GM18907 (cell line): ENCODE results near the gene SLC25A36.
"Not testable (repeated sequence)": the region's sequence is repeated elsewhere in the genome, so short reads cannot be mapped to it uniquely, and the experiment has no call there.

Experiments
- ATAC-seq: cut with Tn5 transposase; IDR thresholded peaks from one replicate; pipeline ENCODE4 v1.9.1; 2021; ENCODE audit warnings: mild to moderate bottlenecking, moderate library complexity; ENCODE audit not compliant: unreplicated experiment

Gene SLC25A36

GRCh38 chr3:140987792-140988191, 46.2 kb downstream of the SLC25A36 start:
- not testable (repeated sequence) for ATAC-seq

GRCh38 chr3:140994316-140994715, 52.7 kb downstream of the SLC25A36 start:
- no peak for ATAC-seq

DNA sequence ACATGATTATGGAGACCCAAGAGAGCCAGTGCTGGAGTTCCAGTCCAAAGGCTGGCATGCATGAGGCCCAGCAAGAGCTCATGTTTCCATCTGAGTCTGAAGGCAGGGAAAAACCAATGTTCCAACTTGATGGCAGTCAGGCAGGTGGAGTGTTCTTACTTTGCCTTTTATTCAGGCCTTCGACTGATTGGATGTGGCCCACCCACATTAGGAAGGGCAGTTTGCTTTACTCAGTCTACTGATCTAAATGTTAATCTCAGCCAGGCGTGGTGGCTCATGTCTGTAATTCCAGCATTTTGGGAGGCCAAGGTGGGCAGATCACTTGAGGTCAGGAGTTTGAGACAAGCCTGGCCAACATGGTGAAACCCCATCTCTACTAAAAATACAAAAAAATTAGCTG, 53.2 kb downstream of the SLC25A36 start:
- not testable (repeated sequence) for ATAC-seq

- ATAC-seq: no peak
Observed at GRCh38 chr3:140995881-140996280, 54.2 kb downstream of the SLC25A36 start.

DNA sequence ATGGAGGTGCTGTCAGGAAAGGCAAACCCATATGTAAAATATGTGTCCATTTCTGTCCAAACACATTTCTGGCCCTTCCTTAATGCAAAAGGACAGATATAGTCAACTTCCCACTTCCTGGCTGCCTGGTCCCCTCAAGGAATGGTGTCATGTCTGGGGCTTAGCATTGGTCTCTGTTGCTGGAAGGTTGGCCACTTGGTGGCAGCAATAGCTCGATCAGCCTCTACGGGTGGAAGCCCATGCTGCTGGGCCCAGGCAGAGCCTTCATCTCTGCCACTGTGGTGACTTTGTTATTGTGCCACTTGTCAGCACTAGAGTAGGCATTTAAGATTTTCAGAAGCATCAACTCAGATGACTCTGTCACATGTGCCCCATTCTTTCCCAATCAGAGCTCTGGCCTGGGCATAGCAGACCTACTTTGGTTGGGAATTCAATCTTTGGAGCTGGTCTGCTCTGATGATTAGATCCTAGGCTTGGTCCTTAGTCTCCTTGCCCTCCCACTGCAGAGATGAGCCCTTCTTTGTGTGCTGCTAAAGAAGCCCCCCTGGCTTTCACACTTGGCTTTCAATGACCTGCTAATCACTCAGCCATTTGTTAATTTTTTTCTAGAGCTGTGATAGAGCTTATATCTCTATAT, 58.5 kb downstream of the SLC25A36 start:
- ATAC-seq: peak; percentile 64

- ATAC-seq: no peak
Observed at GRCh38 chr3:141000686-141001085, 59.0 kb downstream of the SLC25A36 start.

- no peak for ATAC-seq
Observed at GRCh38 chr3:141006344-141006743, 64.7 kb downstream of the SLC25A36 start.

- no peak for ATAC-seq
Observed at GRCh38 chr3:141009496-141009895, 67.9 kb downstream of the SLC25A36 start.

DNA sequence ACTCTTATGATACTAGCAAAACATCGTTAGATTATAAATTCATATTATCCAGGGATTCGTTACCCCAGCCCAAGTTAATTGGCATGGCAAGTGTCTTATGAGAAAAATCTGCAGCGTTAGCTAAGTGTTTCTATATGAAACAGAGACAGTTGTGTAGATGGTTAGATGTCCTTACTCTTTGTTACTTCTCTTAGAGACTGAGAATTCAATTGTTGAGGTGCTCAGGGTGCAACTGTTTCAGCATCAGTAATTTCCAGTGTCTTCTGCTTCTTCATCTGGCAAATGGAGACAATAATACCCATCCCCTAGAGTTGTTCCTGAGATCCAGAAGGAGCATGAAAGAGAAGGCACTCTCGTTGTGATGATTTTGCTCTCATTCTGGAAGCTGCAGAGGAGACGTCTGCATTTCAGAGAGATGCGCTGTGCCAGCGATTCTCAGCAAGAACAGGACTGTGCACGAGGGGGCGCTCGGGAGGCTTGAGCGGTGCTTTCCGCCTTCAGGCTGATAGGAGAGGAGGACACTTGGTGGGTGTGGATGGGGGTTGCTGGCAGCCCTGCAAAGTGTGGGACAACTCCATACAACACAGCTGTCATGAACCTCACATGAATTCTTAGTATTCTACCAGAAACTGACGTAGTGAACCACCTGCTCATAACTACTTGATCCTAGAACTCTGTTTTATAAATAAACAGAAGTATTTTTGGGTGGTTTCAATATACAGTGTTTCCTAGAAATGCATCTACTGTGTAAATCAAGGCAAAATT, 69.8 kb downstream of the SLC25A36 start:
- ATAC-seq: peak; percentile 68

- ATAC-seq: no peak
Observed at GRCh38 chr3:141011997-141012262, 70.3 kb downstream of the SLC25A36 start.

- ATAC-seq: no peak
Observed at GRCh38 chr3:141012571-141012970, 70.9 kb downstream of the SLC25A36 start.

DNA sequence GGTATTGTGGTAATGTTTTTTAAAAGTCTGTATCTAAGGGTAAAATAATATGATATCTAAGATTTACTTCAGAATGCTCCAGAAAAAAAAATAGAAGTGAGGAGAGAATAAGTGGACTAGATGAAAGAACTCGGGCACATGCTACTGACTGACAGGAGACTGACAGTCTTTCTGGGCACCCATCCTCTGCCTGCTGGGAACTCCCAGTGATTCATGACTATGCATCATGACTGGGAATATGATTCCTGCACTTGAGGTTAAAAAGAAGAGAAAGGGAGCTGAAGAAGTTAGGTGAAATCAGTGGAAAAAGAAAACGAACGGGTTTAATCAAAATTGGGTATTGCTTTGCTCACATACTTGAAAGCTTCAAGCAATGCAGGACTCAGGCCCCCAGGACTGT, 73.8 kb downstream of the SLC25A36 start:
- ATAC-seq: no peak

- not testable (repeated sequence) for ATAC-seq
Observed at GRCh38 chr3:141017366-141018322, 76.0 kb downstream of the SLC25A36 start.

DNA sequence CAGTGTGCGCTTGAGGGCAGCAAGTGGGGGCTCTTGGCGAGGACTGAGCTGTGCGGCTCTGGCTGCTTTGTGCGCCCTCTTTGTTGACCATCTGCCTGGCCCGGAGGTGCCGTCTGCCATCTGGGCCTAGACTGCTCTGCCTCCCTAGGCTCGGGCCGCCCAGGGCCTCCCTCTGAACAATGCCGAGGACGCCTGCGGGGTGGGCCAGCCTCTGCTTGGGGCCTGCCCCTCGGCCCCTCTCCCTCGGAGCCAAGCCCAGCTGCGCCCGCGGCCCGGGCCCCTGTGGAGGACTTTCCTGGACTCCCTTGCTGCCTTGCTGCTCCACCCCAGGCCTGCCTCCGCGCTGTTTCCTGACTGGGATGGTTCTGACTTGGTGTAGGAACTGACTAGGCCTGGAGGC, 77.6 kb downstream of the SLC25A36 start:
- ATAC-seq: no peak

GRCh38 chr3:141020143-141020830, 78.7 kb downstream of the SLC25A36 start:
- ATAC-seq: no peak

GRCh38 chr3:141021261-141021660, 79.6 kb downstream of the SLC25A36 start:
- no peak for ATAC-seq
